ENCODE results near the gene PSG6.

- TF ChIP-seq, protein P1, sequence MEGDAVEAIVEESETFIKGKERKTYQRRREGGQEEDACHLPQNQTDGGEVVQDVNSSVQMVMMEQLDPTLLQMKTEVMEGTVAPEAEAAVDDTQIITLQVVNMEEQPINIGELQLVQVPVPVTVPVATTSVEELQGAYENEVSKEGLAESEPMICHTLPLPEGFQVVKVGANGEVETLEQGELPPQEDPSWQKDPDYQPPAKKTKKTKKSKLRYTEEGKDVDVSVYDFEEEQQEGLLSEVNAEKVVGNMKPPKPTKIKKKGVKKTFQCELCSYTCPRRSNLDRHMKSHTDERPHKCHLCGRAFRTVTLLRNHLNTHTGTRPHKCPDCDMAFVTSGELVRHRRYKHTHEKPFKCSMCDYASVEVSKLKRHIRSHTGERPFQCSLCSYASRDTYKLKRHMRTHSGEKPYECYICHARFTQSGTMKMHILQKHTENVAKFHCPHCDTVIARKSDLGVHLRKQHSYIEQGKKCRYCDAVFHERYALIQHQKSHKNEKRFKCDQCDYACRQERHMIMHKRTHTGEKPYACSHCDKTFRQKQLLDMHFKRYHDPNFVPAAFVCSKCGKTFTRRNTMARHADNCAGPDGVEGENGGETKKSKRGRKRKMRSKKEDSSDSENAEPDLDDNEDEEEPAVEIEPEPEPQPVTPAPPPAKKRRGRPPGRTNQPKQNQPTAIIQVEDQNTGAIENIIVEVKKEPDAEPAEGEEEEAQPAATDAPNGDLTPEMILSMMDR (IDR thresholded peaks at IDR 0.05): no peak
- TF ChIP-seq POLR2A (IDR thresholded peaks at IDR 0.05): no peak
These were observed 43.4 kb upstream of the PSG6 start for GRCh38 chr19:42961119-42961518.

Measured in thyroid gland (tissue), 4 donors.